PC-9 (cell line): ENCODE results near the gene LAMA5. TPM values are rescaled to one million over a fixed set of nuclear protein-coding genes. Genes with fewer than 3 reads are reported as not detected.

Source experiments
- BruUV-seq: library from RNA; stranded (reverse); fragments of 400-500 nt; replicated peaks from 2 replicates; lab custom pipeline; 2021; lab: Mats Ljungman, UMichigan
- CTCF ChIA-PET: fragments of 300-600 bp; sonication (Branson Sonifier 250); formaldehyde crosslinking; loops from one replicate; lab custom pipeline; 2022; ENCODE audit warnings: antibody characterized with exemption; lab: Charles Lee
- POLR2A ChIA-PET: fragments of 300-600 bp; sonication (Branson Sonifier 250); formaldehyde crosslinking; loops from one replicate; lab custom pipeline; 2022; ENCODE audit warnings: antibody characterized with exemption; ENCODE audit not compliant: unreplicated experiment; lab: Charles Lee
- DNase-seq, 2 experiments: peaks; one replicate each; pipeline versions ENCODE4 v3.0.0 to v3.0.0-alpha.2; 2015 to 2022; ENCODE audit warnings: mixed read lengths in 1 of 2
- H2AFZ ChIP-seq: fragments of 200-600 bp; sonication (generic); 2 replicates; pipeline ENCODE4 v1.8.1; 2017; ENCODE audit warnings: antibody characterized with exemption
- H3F3A ChIP-seq: fragments of 200-600 bp; sonication (generic); 2 replicates; pipeline ENCODE4 v1.8.1; 2017; ENCODE audit warnings: antibody characterized with exemption, mild to moderate bottlenecking, low read depth; ENCODE audit not compliant: insufficient read depth
- H3K27ac ChIP-seq: fragments of 200-600 bp; sonication (generic); 2 replicates; pipeline ENCODE4 v1.6.1; 2016; ENCODE audit warnings: mixed run types
- H3K27me3 ChIP-seq: fragments of 200-600 bp; sonication (generic); 2 replicates; pipeline ENCODE4 v1.6.1; 2016; ENCODE audit warnings: low read depth, mixed run types; ENCODE audit not compliant: insufficient read depth
- H3K36me3 ChIP-seq: fragments of 200-600 bp; sonication (generic); 2 replicates; pipeline ENCODE4 v1.6.1; 2016; ENCODE audit warnings: low read depth, mixed run types
- H3K4me1 ChIP-seq: fragments of 200-600 bp; sonication (generic); replicated peaks from 2 replicates; pipeline ENCODE4 v1.6.1; 2016; ENCODE audit warnings: mixed run types; ENCODE audit not compliant: insufficient read depth
- H3K4me2 ChIP-seq: fragments of 200-600 bp; sonication (generic); 2 replicates; pipeline ENCODE4 v1.6.1; 2017; ENCODE audit warnings: mixed run types
- H3K4me3 ChIP-seq: fragments of 200-600 bp; sonication (generic); 2 replicates; pipeline ENCODE4 v1.6.1; 2016; ENCODE audit warnings: mixed run types
- H3K79me2 ChIP-seq: fragments of 200-600 bp; sonication (generic); 2 replicates; pipeline ENCODE4 v1.6.1; 2017; ENCODE audit warnings: low read depth, mixed run types
- H3K9me2 ChIP-seq: fragments of 200-600 bp; sonication (generic); 2 replicates; pipeline ENCODE4 v1.8.1; 2017; ENCODE audit warnings: mild to moderate bottlenecking; ENCODE audit not compliant: insufficient read depth
- H3K9me3 ChIP-seq: fragments of 200-600 bp; sonication (generic); 2 replicates; pipeline ENCODE4 v1.8.1; 2016; ENCODE audit warnings: low read depth; ENCODE audit not compliant: insufficient read depth
- H4K20me1 ChIP-seq: fragments of 200-600 bp; sonication (generic); 2 replicates; pipeline ENCODE4 v1.8.1; 2017; ENCODE audit not compliant: insufficient read depth
- CTCF ChIP-seq: fragments of 200-600 bp; sonication (generic); conservative IDR thresholded peaks from 2 replicates; pipeline ENCODE4 v1.6.1; 2017; ENCODE audit warnings: mixed run types, antibody characterized with exemption, mild to moderate bottlenecking, moderate library complexity
- EZH2 ChIP-seq: fragments of 200-600 bp; sonication (generic); IDR thresholded peaks from 2 replicates; pipeline ENCODE4 v1.8.0; 2017; ENCODE audit warnings: antibody characterized with exemption, low read depth
- intact Hi-C: fragments of 100-400 bp; cut with micrococcal nuclease; formaldehyde crosslinking; loops from one replicate; pipeline ENCODE4 v1.10.0; 2022; ENCODE audit not compliant: unreplicated experiment
- total RNA-seq: library from RNA; stranded (reverse); gene quantifications from 2 replicates; pipeline ENCODE4 v1.2.3, GENCODE V29; 2021

Gene LAMA5
- total RNA-seq, 1 experiment from 2014 or later: 700 TPM

GRCh38 chr20:62398120-62398821, 31.2 kb upstream of the LAMA5 start:
- intact Hi-C loops: no loop called here
- Histone ChIP-seq H3K36me3 (no peaks in the 10 kb centered on the region), H3K4me1 (no peaks in the 10 kb centered on the region), H3K9me3 (no peaks in the 10 kb centered on the region), H3K9me2 (no peaks in the 10 kb centered on the region), H4K20me1 (no peaks in the 10 kb centered on the region; the same call in 1 of the 2 replicates), H2AFZ (no peak overlapping the region), H3K27me3 (no peaks in the 10 kb centered on the region), H3K79me2 (no peaks in the 10 kb centered on the region), H3K4me2 (no peak overlapping the region), H3K4me3 (no peak overlapping the region), H3K27ac (no peak overlapping the region), H3F3A (peaks cover 9% of the 10 kb centered on the region; the same call in 1 of the 2 replicates)
- BruUV-seq: no TSS peak
- ChIA-PET CTCF (no interaction called here), POLR2A (no interaction called here)
- TF ChIP-seq EZH2 (no peak), CTCF (no peak)
- no peak for DNase-seq

GRCh38 chr20:62396367-62397239, 29.5 kb upstream of the LAMA5 start:
- H3F3A ChIP-seq: peaks cover 5% of the 10 kb centered on the region; the same call in 1 of the 2 replicates
- no peaks in the 10 kb centered on the region for H3K79me2 ChIP-seq
- intact Hi-C loops: no loop called here
- H3K36me3 ChIP-seq: no peaks in the 10 kb centered on the region
- no peak overlapping the region for H2AFZ ChIP-seq
- no peaks in the 10 kb centered on the region for H3K4me1 ChIP-seq
- H3K4me2 ChIP-seq: no peak overlapping the region
- ChIA-PET CTCF (no interaction called here), POLR2A (no interaction called here)
- no peaks in the 10 kb centered on the region for H3K27me3 ChIP-seq
- no peaks in the 10 kb centered on the region for H3K9me3 ChIP-seq
- peaks cover 7% of the 10 kb centered on the region; the same call in 1 of the 2 replicates for H4K20me1 ChIP-seq
- no peak overlapping the region for H3K27ac ChIP-seq
- BruUV-seq: no TSS peak
- TF ChIP-seq EZH2 (no peak), CTCF (no peak)
- no peaks in the 10 kb centered on the region for H3K9me2 ChIP-seq
- DNase-seq: no peak
- H3K4me3 ChIP-seq: no peak overlapping the region

- Histone ChIP-seq H4K20me1 (peaks cover 8% of the 10 kb centered on the region), H3K4me2 (no peak overlapping the region), H3K79me2 (no peaks in the 10 kb centered on the region), H3F3A (peaks cover 8% of the 10 kb centered on the region; the same call in 1 of the 2 replicates), H3K4me1 (no peaks in the 10 kb centered on the region), H2AFZ (no peak overlapping the region), H3K27me3 (no peaks in the 10 kb centered on the region), H3K36me3 (no peaks in the 10 kb centered on the region), H3K4me3 (no peak overlapping the region), H3K27ac (no peak overlapping the region), H3K9me3 (no peaks in the 10 kb centered on the region), H3K9me2 (no peaks in the 10 kb centered on the region)
- BruUV-seq: no TSS peak
- POLR2A ChIA-PET: no interaction called here
- CTCF ChIA-PET: no interaction called here
- peak; percentile 66 for TF ChIP-seq CTCF
- no peak for TF ChIP-seq EZH2
- intact Hi-C loops: no loop called here
- no peak for DNase-seq
These were observed 28.5 kb upstream of the LAMA5 start for GRCh38 chr20:62395311-62396242.
